Posterior cingulate gyrus (tissue), 11 donors: ENCODE measurements around the gene GPR179.

Experiments
- DNase-seq, 10 donors: peaks; one replicate each; pipeline versions ENCODE4 v3.0.0 to v3.0.0-alpha.2; 2020 to 2021; ENCODE audit warnings: mixed read lengths in 3 of 10
- intact Hi-C: fragments of 100-400 bp; cut with DNase I; formaldehyde crosslinking; loops from one replicate; pipeline ENCODE4 v1.15.1; 2023

Gene GPR179, protein sequence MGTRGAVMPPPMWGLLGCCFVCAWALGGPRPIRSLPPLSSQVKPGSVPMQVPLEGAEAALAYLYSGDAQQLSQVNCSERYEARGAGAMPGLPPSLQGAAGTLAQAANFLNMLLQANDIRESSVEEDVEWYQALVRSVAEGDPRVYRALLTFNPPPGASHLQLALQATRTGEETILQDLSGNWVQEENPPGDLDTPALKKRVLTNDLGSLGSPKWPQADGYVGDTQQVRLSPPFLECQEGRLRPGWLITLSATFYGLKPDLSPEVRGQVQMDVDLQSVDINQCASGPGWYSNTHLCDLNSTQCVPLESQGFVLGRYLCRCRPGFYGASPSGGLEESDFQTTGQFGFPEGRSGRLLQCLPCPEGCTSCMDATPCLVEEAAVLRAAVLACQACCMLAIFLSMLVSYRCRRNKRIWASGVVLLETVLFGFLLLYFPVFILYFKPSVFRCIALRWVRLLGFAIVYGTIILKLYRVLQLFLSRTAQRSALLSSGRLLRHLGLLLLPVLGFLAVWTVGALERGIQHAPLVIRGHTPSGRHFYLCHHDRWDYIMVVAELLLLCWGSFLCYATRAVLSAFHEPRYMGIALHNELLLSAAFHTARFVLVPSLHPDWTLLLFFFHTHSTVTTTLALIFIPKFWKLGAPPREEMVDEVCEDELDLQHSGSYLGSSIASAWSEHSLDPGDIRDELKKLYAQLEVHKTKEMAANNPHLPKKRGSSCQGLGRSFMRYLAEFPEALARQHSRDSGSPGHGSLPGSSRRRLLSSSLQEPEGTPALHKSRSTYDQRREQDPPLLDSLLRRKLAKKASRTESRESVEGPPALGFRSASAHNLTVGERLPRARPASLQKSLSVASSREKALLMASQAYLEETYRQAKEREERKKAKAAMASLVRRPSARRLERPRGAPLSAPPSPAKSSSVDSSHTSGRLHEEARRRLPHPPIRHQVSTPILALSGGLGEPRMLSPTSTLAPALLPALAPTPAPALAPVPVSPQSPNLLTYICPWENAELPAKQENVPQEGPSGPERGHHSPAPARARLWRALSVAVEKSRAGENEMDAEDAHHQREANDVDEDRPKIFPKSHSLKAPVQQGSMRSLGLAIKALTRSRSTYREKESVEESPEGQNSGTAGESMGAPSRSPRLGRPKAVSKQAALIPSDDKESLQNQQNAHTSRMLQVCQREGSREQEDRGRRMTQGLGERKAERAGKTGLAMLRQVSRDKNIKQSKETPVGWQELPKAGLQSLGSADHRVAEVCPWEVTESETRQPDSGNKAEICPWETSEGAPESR (N-terminal part only)

DNA sequence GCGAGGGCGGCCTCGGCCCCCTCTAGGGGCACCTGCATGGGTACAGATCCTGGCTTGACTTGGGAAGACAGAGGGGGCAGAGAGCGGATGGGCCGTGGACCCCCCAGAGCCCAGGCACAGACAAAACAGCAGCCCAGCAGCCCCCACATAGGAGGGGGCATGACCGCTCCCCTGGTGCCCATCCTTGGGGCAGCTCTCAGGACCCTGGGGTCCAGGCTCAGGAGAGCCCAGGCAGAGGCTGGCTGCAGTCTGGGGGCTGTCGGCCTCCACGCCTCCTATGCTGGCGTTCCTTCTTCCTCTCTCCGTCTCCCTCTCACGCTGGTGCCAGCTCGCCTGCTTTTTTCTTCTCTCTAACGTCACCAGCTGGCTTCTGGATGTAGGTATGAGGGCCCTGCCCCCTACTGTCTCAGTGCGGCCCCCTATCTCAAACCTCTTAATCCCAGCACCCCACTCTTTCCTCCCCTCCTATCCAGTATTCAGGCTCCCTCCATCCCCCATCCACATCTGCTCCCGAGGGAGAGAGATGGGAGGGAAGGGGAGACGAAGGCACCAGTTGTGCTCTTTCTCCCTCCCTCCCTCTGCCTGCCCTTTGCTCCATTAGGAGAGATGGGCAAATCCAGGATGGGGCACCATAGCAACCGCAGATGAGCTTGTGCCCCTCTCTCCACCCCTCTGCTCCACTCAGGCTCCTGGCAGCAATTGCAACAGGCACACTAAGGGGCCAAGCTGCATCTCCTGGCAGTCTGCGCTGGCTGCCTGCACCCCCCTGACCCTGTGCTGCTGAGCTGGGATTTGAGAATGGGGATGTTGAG is at the start of gene GPR179:
Gene GPR179 (minus strand): TSS at position 349 of the 812 bp plus-strand sequence. CDS start 167 bp downstream, at position 182.
- intact Hi-C loops = no loop called here
- DNase-seq = peak in 2 of 10 donors; percentile 72 to 77

- intact Hi-C loops = no loop called here
- DNase-seq = no peak
These were observed 35.7 kb upstream of the GPR179 start for GRCh38 chr17:38379448-38379847.

DNA sequence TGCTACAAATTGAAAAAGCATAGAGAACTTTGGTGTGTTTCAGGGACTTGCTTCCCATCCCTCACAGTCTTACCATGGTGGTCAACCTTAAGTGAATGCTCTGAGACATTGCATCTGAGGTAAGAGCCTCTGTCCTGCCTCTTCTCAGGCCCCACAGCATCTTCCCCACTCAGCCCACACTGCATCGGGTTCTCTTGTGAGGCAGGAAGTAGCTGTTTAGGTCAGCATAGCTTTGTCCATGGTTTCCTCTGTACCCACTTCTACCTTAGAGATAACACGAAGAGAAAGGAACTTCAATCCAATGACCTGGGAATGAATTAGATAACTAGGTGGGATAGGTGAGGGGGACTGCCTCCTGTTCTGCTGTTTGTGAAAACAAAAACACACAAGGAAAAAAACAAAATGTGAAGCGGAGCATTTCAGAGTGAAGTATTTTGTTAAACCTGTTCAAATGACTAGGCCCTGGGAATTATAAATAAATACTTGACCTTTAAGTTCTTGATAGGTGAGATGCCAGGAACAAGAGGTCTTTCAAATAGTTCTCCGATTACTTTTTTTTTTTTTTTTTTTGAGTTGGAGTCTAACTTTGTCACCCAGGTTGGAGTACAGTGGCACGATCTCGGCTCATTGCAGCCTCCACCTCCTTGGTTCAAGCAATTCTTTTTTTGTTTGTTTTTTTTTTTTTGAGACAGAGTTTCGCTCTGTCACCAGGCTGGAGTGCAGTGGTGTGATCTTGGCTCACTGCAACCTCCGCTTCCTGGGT is 25.5 kb upstream of the GPR179 start:
- DNase-seq = peak in 1 of 10 donors; percentile 17
- intact Hi-C loops = no loop called here

GRCh38 chr17:38364741-38365140 is 21.0 kb upstream of the GPR179 start:
- intact Hi-C loops = no loop called here
- peak in 1 of 10 donors; percentile 20 for DNase-seq

DNA sequence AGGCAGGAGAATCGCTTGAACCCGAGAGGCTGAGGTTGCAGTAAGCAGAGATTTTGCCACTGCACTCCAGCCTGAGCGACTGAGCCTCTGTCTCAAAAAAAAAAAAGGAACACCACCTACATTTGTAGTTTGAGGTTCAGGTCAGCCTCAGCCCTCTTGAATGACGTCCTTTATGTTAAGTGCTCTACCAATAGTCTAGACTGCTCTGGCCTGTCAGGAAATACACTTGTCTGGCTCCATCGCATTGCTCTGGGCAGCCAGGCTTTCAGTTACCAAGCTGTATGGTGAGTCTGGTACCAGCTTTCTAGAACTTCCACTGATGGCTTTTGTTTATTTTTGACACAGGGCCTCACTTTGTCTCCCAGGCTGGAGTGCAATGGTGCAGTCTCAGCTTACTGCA is 19.3 kb upstream of the GPR179 start:
- DNase-seq = no peak
- intact Hi-C loops = no loop called here

DNA sequence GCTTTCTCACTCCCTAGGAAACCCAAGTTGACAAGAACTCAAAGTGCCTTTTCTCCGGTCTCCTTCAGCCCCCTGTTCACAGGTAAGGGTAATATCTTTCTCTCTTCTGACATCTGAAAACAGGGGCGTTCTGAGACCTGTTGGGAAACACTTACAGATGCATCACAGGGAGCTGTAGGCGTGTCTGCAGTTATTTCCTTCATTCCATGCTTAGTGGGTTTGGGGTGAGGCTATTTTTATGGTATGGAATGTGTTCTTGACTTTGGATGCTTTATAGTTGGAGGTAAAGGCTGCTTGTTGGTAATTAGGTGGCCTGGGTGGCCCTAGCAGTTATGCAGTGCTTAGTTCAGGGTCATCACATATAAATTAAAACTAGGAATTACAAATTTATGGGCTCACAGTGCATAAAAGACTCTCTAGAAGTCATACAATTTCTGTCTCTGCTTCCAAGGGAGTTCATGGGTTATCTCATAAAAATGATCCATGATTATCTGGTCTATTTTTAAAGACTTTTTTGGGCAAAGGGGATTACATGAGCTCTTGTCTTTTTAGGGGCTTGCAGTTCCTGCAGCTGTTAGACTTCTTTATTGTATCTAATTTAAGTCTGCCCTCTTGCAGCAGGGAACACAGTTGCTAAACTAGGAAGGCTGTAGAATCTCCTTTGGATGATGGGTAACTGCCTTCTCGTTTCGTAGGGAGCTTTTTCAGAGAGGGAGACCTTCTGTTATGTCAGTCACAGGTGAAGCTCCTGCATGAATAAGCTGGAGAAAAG is 18.1 kb upstream of the GPR179 start:
- intact Hi-C loops = no loop called here
- DNase-seq = no peak

GRCh38 chr17:38358586-38359513 is 15.1 kb upstream of the GPR179 start:
- DNase-seq = peak in 5 of 10 donors; percentile 28 to 46 (median 40)
- intact Hi-C loops = no loop called here

- peak in 1 of 10 donors; percentile 40 for DNase-seq
- intact Hi-C loops = no loop called here
These were observed 13.8 kb upstream of the GPR179 start for GRCh38 chr17:38357486-38358123.

- peak in 6 of 10 donors; percentile 27 to 90 (median 74) for DNase-seq
- intact Hi-C loops = no loop called here
These were observed 11.5 kb upstream of the GPR179 start for GRCh38 chr17:38355251-38355650.

DNA sequence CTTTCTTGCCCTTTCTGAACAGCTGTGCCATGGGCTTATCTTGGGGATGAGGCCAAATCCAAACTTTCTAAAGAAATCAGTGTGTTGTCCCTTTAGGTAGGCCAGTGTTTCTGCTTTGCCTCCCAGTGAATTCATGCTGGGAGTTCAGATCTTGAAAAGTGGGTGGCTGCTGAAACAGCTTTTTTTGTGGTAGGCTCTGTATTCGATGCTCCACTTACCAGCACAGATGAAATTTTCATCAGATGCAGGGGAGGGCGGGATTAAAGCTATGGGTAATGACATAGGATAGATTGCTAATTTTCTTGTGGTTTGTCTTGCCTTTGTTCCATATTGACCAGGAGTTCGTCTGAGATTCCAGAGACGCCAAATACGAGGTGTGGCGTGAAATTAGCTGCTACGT is 10.7 kb upstream of the GPR179 start:
- peak in 1 of 10 donors; percentile 7 for DNase-seq
- intact Hi-C loops = loop anchor here (5.0 kb wide), 1 partner anchor 318 kb away; the partner anchor contains the start of gene EPOP

GRCh38 chr17:38353668-38354067 is 9.9 kb upstream of the GPR179 start:
- intact Hi-C loops = loop anchor here (5.0 kb wide), 1 partner anchor 319 kb away; the partner anchor contains the start of gene EPOP
- DNase-seq = peak in 1 of 10 donors; percentile 29

GRCh38 chr17:38353086-38353604 is 9.4 kb upstream of the GPR179 start:
- DNase-seq = no peak

DNA sequence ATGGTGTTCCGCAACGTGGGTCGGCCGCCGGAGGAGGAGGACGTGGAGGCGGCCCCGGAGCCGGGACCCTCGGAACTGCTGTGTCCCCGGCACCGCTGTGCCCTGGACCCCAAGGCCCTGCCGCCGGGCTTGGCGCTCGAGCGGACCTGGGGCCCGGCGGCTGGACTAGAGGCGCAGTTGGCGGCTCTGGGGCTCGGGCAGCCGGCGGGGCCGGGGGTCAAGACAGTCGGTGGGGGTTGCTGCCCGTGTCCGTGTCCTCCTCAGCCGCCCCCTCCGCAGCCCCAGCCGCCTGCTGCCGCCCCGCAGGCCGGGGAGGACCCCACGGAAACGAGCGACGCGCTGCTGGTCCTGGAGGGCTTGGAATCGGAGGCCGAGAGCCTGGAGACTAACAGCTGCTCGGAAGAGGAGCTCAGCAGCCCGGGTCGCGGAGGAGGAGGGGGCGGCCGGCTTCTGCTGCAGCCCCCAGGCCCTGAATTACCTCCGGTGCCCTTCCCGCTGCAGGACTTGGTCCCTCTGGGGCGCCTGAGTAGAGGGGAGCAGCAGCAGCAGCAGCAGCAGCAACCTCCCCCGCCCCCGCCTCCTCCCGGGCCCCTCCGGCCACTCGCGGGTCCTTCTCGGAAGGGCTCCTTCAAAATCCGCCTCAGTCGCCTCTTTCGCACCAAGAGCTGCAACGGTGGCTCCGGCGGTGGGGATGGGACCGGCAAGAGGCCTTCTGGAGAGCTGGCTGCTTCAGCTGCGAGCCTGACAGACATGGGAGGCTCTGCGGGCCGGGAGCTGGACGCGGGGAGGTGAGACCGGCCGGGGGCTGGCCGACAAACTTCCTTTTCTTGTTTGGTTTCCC is 8.7 kb upstream of the GPR179 start:
- intact Hi-C loops = loop anchor here (5.0 kb wide), 1 partner anchor 320 kb away; the partner anchor contains the start of gene EPOP

More at GRCh38 chr17:38353086-38353604, 9.4 kb upstream of the GPR179 start:
- intact Hi-C loops = loop anchor here (5.0 kb wide), 1 partner anchor 319 kb away; the partner anchor contains the start of gene EPOP

GRCh38 chr17:38351412-38352222 is 7.9 kb upstream of the GPR179 start, which contains the start of gene SOCS7:
Gene SOCS7 (plus strand): TSS chr17:38351844. CDS start chr17:38352053, 209 bp downstream.
- DNase-seq = peak; percentile 87 to 99 (median 94)
- intact Hi-C loops = loop anchor here (5.0 kb wide), 1 partner anchor 321 kb away; the partner anchor contains the start of gene EPOP

More for the DNA sequence above, 8.7 kb upstream of the GPR179 start:
- peak in 6 of 10 donors; percentile 16 to 89 (median 36) for DNase-seq
